SK-N-SH (cell line): Measurements from ENCODE around the gene RAB42. TPM values are rescaled to one million over a fixed set of nuclear protein-coding genes. Genes with fewer than 3 reads are reported as not detected.
A peak's percentile ranks its signal among the peaks of the same experiment; 100 is the strongest.

ENCODE experiments used
- CTCF ChIA-PET: fragments of 300-600, 350-600 bp; formaldehyde crosslinking; extraction: SDS; loops from one replicate; lab custom pipeline; 2021; lab: Yijun Ruan, JAX
- POLR2A ChIA-PET: fragments of 350-600 bp; sonication (Branson Sonifier 250); formaldehyde crosslinking; extraction: SDS; loops from one replicate; lab custom pipeline; 2020; ENCODE audit warnings: antibody characterized with exemption, inconsistent platforms; lab: Yijun Ruan, JAX
- DNase-seq: peaks from one replicate; pipeline ENCODE4 v3.0.0; 2012
- H2AFZ ChIP-seq: fragments of 200-600 bp; sonication (generic); 2 replicates; pipeline ENCODE4 v1.8.1; 2016; ENCODE audit warnings: antibody characterized with exemption, mild to moderate bottlenecking, low read depth
- H3F3A ChIP-seq: fragments of 200-600 bp; sonication (generic); replicated peaks from 2 replicates; pipeline ENCODE3; 2016; ENCODE audit warnings: antibody characterized with exemption, mild to moderate bottlenecking; ENCODE audit not compliant: insufficient read depth
- H3K27ac ChIP-seq, 2 experiments: fragments of 200-500 bp in 1 of 2; fragments of 200-600 bp in 1 of 2; sonication (Bioruptor generic) in 1 of 2; sonication (generic), shearing (Covaris generic) in 1 of 2; 2 replicates each; pipeline versions ENCODE4 v1.5.1 to v1.6.1; 2014 to 2016; ENCODE audit warnings: low read depth in 2 of 2, inconsistent platforms in 1 of 2, low read length in 1 of 2, mild to moderate bottlenecking in 1 of 2, mixed read lengths in 1 of 2
- H3K27me3 ChIP-seq: fragments of 200-600 bp; sonication (generic), shearing (Covaris generic); 2 replicates; pipeline ENCODE4 v1.6.1; 2016; ENCODE audit warnings: mixed run types; ENCODE audit not compliant: insufficient read depth
- H3K36me3 ChIP-seq, 2 experiments: fragments of 200-500 bp in 1 of 2; fragments of 200-600 bp in 1 of 2; sonication (Bioruptor generic) in 1 of 2; sonication (generic) in 1 of 2; replicated peaks in 1 of 2; 2 replicates each; pipeline versions ENCODE3 to v1.5.1; 2014 to 2016; ENCODE audit warnings: low read length in 1 of 2, mild to moderate bottlenecking in 1 of 2; ENCODE audit not compliant: insufficient read depth in 2 of 2, control insufficient read depth in 1 of 2
- H3K4me1 ChIP-seq, 2 experiments: fragments of 200-500 bp in 1 of 2; fragments of 200-600 bp in 1 of 2; sonication (Bioruptor generic) in 1 of 2; sonication (generic), shearing (Covaris generic) in 1 of 2; 2 replicates each; pipeline versions ENCODE4 v1.5.1 to v1.6.1; 2014 to 2016; ENCODE audit warnings: low read depth in 1 of 2, low read length in 1 of 2, mixed run types in 1 of 2; ENCODE audit not compliant: insufficient read depth in 2 of 2, control insufficient read depth in 1 of 2
- H3K4me2 ChIP-seq: fragments of 200-600 bp; sonication (generic), shearing (Covaris generic); 2 replicates; pipeline ENCODE4 v1.6.1; 2017; ENCODE audit warnings: mixed run types
- H3K4me3 ChIP-seq, 2 experiments: fragments of 200-500 bp in 1 of 2; fragments of 200-600 bp in 1 of 2; sonication (Bioruptor generic) in 1 of 2; sonication (generic), shearing (Covaris generic) in 1 of 2; 2 replicates each; pipeline versions ENCODE4 v1.5.1 to v1.8.1; 2014 to 2016; ENCODE audit warnings: low read depth in 2 of 2, inconsistent platforms in 1 of 2, low read length in 1 of 2, mild to moderate bottlenecking in 1 of 2, mixed read lengths in 1 of 2, moderate library complexity in 1 of 2
- H3K79me2 ChIP-seq: fragments of 200-600 bp; sonication (generic); 2 replicates; pipeline ENCODE4 v1.8.1; 2017; ENCODE audit warnings: mild to moderate bottlenecking; ENCODE audit not compliant: insufficient read depth
- H3K9ac ChIP-seq: fragments of 200-600 bp; sonication (generic); 2 replicates; pipeline ENCODE4 v1.6.1; 2017; ENCODE audit warnings: mixed run types
- H3K9me2 ChIP-seq: fragments of 200-600 bp; sonication (generic); 2 replicates; pipeline ENCODE4 v1.6.1; 2017; ENCODE audit warnings: mixed run types
- H3K9me3 ChIP-seq: fragments of 200-600 bp; sonication (generic); 2 replicates; pipeline ENCODE4 v1.6.1; 2017; ENCODE audit warnings: mixed run types, mild to moderate bottlenecking, moderate library complexity
- H4K20me1 ChIP-seq: fragments of 200-600 bp; sonication (generic); 2 replicates; pipeline ENCODE4 v1.6.1; 2017; ENCODE audit warnings: mild to moderate bottlenecking, mixed run types; ENCODE audit not compliant: insufficient read depth
- CTCF ChIP-seq: fragments of 200-600 bp; sonication (generic); IDR thresholded peaks from 2 replicates; pipeline ENCODE4 v1.6.1; 2017; ENCODE audit warnings: antibody characterized with exemption, mild to moderate bottlenecking, moderate library complexity
- EP300 ChIP-seq, 2 experiments: IDR thresholded peaks; 2 replicates each; pipeline versions ENCODE4 v1.4.0 to v1.6.1; 2012; ENCODE audit warnings: borderline replicate concordance in 1 of 2, low read depth in 1 of 2, low read length in 1 of 2
- EZH2phosphoT487 ChIP-seq: fragments of 200-600 bp; sonication (generic); IDR thresholded peaks from 2 replicates; pipeline ENCODE4 v1.6.1; 2017; ENCODE audit warnings: low read depth, mixed run types, mild to moderate bottlenecking, antibody characterized with exemption, moderate library complexity, borderline replicate concordance
- MAX ChIP-seq: IDR thresholded peaks from 2 replicates; pipeline ENCODE4 v1.4.0; 2012; ENCODE audit warnings: low read depth
- MEF2A ChIP-seq: IDR thresholded peaks from 2 replicates; pipeline ENCODE4 v1.4.0; 2012; ENCODE audit warnings: low read depth, borderline replicate concordance
- NFIC ChIP-seq: IDR thresholded peaks from 2 replicates; pipeline ENCODE4 v1.4.0; 2012; ENCODE audit warnings: borderline replicate concordance
- PBX3 ChIP-seq: IDR thresholded peaks from 2 replicates; pipeline ENCODE4; 2012
- RAD21 ChIP-seq: IDR thresholded peaks from 2 replicates; pipeline ENCODE4 v1.6.1; 2012; ENCODE audit warnings: mild to moderate bottlenecking, low read length
- TCF12 ChIP-seq: IDR thresholded peaks from 2 replicates; pipeline ENCODE4 v1.4.0; 2012
- TEAD4 ChIP-seq: IDR thresholded peaks from 2 replicates; pipeline ENCODE4 v1.4.0; 2012; ENCODE audit warnings: mild to moderate bottlenecking, borderline replicate concordance; ENCODE audit not compliant: insufficient read depth
- YY1 ChIP-seq: IDR thresholded peaks from 2 replicates; pipeline ENCODE4 v1.4.0; 2012; ENCODE audit warnings: low read depth, mild to moderate bottlenecking
- ZBTB33 ChIP-seq: IDR thresholded peaks from 2 replicates; pipeline ENCODE4 v1.4.0; 2012; ENCODE audit warnings: low read depth, borderline replicate concordance
- WGBS: methylation state at CpG from one replicate; pipeline ENCODE4 v1.1.6; 2017; ENCODE audit warnings: low lambda C conversion rate; 5-methylcytosine and 5-hydroxymethylcytosine counted together
- polyA plus RNA-seq, 3 experiments: library from polyadenylated mRNA; depleted of rRNA; stranded (reverse); fragments of >200 nt; gene quantifications; 2 replicates each; pipeline ENCODE4 v1.2.3, GENCODE V29; 2012

RAB42 gene
- polyA plus RNA-seq, 1 of the 3 experiments (the other 2 are of a cell fraction): 4.6 TPM

GRCh38 chr1:28579401-28579800, 12.7 kb upstream of the RAB42 start:
- Histone ChIP-seq H3K9ac (peak overlapping the region; percentile 95; the same call in 1 of the 2 replicates), H3K9me2 (no peaks in the 10 kb centered on the region)
- 91% methylated on average over 1 of the region's 1 CpG for WGBS

GRCh38 chr1:28580722-28581530, 11.1 kb upstream of the RAB42 start:
- CTCF ChIA-PET: interaction anchor here (0.6 to 2.4 kb wide), 21 partner anchors 10 to 723 kb away, joined by 3 to 24 read pairs (median 4); no protein-coding TSS in a partner anchor
- Histone ChIP-seq H3K36me3 (peaks cover 27 to 45% of the 10 kb centered on the region in 2 experiments), H3K27ac (peak overlapping the region; percentile 65 to 75; a peak in 3 of 4 replicates), H3F3A (peaks cover 47% of the 10 kb centered on the region), H3K4me3 (peak overlapping the region; percentile 77 to 100), H3K79me2 (peaks cover 30% of the 10 kb centered on the region), H3K9ac (peak overlapping the region; percentile 95), H4K20me1 (peaks cover 31% of the 10 kb centered on the region), H3K9me2 (no peaks in the 10 kb centered on the region), H3K4me1 (peaks cover 11 to 13% of the 10 kb centered on the region in 2 experiments; a peak in 3 of 4 replicates), H2AFZ (no peak overlapping the region), H3K9me3 (no peaks in the 10 kb centered on the region), H3K27me3 (no peaks in the 10 kb centered on the region), H3K4me2 (peak overlapping the region; percentile 100)
- POLR2A ChIA-PET: interaction anchor here (0.5 to 3.6 kb wide), 48 partner anchors 10 to 601 kb away, joined by 3 to 59 read pairs (median 4); partner anchors contain the start of genes ATP5IF1, GMEB1, MED18 and PHACTR4
- under 1% methylated on average over 19 of the region's 26 CpGs for WGBS
- TF ChIP-seq MAX: no peak
- no peak for TF ChIP-seq EP300 (IDR thresholded peaks at IDR 0.05; ENCODE audit: borderline replicate concordance in 1 of 2, low read depth in 1 of 2, low read length in 1 of 2)
- TF ChIP-seq CTCF: peak; percentile 42
- TF ChIP-seq TEAD4: no peak
- TF ChIP-seq TCF12: no peak
- TF ChIP-seq RAD21: peak; percentile 41
- DNase-seq: peak; percentile 73

More at GRCh38 chr1:28579401-28579800, 12.7 kb upstream of the RAB42 start:
- peaks cover 11 to 13% of the 10 kb centered on the region in 2 experiments; a peak in 3 of 4 replicates for H3K4me1 ChIP-seq
- H3K27me3 ChIP-seq: no peaks in the 10 kb centered on the region
- POLR2A ChIA-PET: interaction anchor here (0.6 to 3.6 kb wide), 6 partner anchors 10 to 71 kb away, joined by 3 to 59 read pairs (median 4); partner anchors contain the start of gene TRNAU1AP
- no peak overlapping the region; a peak in 1 of 4 replicates for H3K27ac ChIP-seq
- H3K9me3 ChIP-seq: no peaks in the 10 kb centered on the region
- peaks cover 63% of the 10 kb centered on the region for H3F3A ChIP-seq
- TF ChIP-seq TEAD4 (no peak), YY1 (no peak), PBX3 (no peak), NFIC (no peak), MEF2A (no peak), EP300 (IDR thresholded peaks at IDR 0.05; ENCODE audit: borderline replicate concordance in 1 of 2, low read depth in 1 of 2, low read length in 1 of 2) (no peak), EZH2phosphoT487 (no peak), ZBTB33 (no peak)
- TF ChIP-seq, all 33 proteins: peak for 0
- Histone ChIP-seq H2AFZ (no peak overlapping the region), H3K4me3 (peak overlapping the region; percentile 77 to 100; a peak in 3 of 4 replicates), H4K20me1 (peaks cover 31% of the 10 kb centered on the region), H3K36me3 (peaks cover 27 to 45% of the 10 kb centered on the region in 2 experiments), H3K4me2 (peak overlapping the region; percentile 100), H3K79me2 (peaks cover 30% of the 10 kb centered on the region)
- CTCF ChIA-PET: interaction anchor here (1.0 to 1.4 kb wide), 5 partner anchors 12 to 331 kb away, joined by 3 to 5 read pairs (median 4); no protein-coding TSS in a partner anchor
- DNase-seq: no peak
